Measurements from ENCODE around the gene INPP4A.

DNA sequence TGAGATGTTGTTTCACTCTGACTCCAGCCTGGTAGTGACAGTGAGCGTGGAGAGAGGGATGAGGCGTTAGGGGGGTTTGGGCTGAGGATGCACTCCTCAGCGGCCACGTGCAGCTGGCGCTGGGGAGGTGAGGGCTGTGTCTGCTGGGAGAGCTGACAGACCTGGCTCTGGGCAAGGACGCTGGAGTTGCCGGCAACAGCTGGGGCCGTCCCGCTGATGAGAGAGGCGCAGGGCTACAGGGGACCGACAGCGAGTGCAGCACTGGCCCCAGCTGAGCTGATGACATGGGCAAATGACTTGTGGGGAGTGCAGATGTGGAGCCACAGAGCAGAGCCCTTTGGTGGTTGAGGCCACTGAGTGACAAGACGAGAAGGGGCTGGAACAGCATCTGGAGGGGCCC, 125.3 kb downstream of the INPP4A start:
- TF ChIP-seq, protein P1, sequence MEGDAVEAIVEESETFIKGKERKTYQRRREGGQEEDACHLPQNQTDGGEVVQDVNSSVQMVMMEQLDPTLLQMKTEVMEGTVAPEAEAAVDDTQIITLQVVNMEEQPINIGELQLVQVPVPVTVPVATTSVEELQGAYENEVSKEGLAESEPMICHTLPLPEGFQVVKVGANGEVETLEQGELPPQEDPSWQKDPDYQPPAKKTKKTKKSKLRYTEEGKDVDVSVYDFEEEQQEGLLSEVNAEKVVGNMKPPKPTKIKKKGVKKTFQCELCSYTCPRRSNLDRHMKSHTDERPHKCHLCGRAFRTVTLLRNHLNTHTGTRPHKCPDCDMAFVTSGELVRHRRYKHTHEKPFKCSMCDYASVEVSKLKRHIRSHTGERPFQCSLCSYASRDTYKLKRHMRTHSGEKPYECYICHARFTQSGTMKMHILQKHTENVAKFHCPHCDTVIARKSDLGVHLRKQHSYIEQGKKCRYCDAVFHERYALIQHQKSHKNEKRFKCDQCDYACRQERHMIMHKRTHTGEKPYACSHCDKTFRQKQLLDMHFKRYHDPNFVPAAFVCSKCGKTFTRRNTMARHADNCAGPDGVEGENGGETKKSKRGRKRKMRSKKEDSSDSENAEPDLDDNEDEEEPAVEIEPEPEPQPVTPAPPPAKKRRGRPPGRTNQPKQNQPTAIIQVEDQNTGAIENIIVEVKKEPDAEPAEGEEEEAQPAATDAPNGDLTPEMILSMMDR (IDR thresholded peaks at IDR 0.05): no peak
- TF ChIP-seq POLR2A (IDR thresholded peaks at IDR 0.05) (no peak), POLR2AphosphoS5 (IDR thresholded peaks at IDR 0.05) (no peak), EP300 (IDR thresholded peaks at IDR 0.05) (no peak)

All from sigmoid colon (tissue), 4 donors.